Neuronal stem cell (in vitro differentiated cells): ENCODE data around the gene YLPM1.
A peak's percentile ranks its signal among the peaks of the same experiment; 100 is the strongest.

Experiments
- DNase-seq: peaks from one replicate; pipeline ENCODE4 v3.0.0-alpha.2; 2013; ENCODE audit warnings: low spot score
- H2AFZ ChIP-seq: one replicate; pipeline ENCODE4 v1.6.1; 2013; ENCODE audit warnings: mild to moderate bottlenecking, low read length, inconsistent platforms
- H2AK5ac ChIP-seq: 2 replicates; pipeline ENCODE4 v1.6.1; 2013; ENCODE audit warnings: low read depth, mild to moderate bottlenecking, inconsistent platforms, low read length, moderate library complexity, mixed read lengths
- H2BK120ac ChIP-seq: 2 replicates; pipeline ENCODE4 v1.6.1; 2013; ENCODE audit warnings: low read depth, mild to moderate bottlenecking, inconsistent platforms, low read length, moderate library complexity, mixed read lengths
- H2BK12ac ChIP-seq: one replicate; pipeline ENCODE4 v1.6.1; 2013; ENCODE audit warnings: low read length, inconsistent platforms
- H2BK15ac ChIP-seq: 2 replicates; pipeline ENCODE4 v1.6.1; 2013; ENCODE audit warnings: mild to moderate bottlenecking, low read length, inconsistent platforms, mixed read lengths
- H2BK5ac ChIP-seq: one replicate; pipeline ENCODE4 v1.6.1; 2013; ENCODE audit warnings: inconsistent platforms, mild to moderate bottlenecking, low read length, moderate library complexity
- H3K14ac ChIP-seq: one replicate; pipeline ENCODE4 v1.6.1; 2013; ENCODE audit warnings: low read length, inconsistent platforms
- H3K18ac ChIP-seq: 2 replicates; pipeline ENCODE4 v1.6.1; 2013; ENCODE audit warnings: low read length, inconsistent platforms
- H3K23ac ChIP-seq: 2 replicates; pipeline ENCODE4 v1.6.1; 2013; ENCODE audit warnings: low read depth, mild to moderate bottlenecking, mixed read lengths, low read length, inconsistent platforms; ENCODE audit not compliant: poor library complexity
- H3K27ac ChIP-seq: replicated peaks from 3 replicates; pipeline ENCODE4 v1.5.1; 2013; ENCODE audit warnings: low read length, inconsistent platforms
- H3K27me3 ChIP-seq, 3 experiments: 2 replicates each; pipeline ENCODE4 v1.6.1; 2013; ENCODE audit warnings: low read length in 3 of 3, mild to moderate bottlenecking in 2 of 3, inconsistent platforms in 1 of 3, low read depth in 1 of 3, mixed read lengths in 1 of 3, moderate library complexity in 1 of 3; ENCODE audit not compliant: control insufficient read depth in 3 of 3, insufficient read depth in 3 of 3
- H3K36me3 ChIP-seq, 2 donors: replicated peaks in 1 of 2; 2 replicates each; pipeline ENCODE4 v1.6.1; 2013; ENCODE audit warnings: low read length in 2 of 2; ENCODE audit not compliant: control insufficient read depth in 2 of 2, insufficient read depth in 2 of 2
- H3K4ac ChIP-seq: 2 replicates; pipeline ENCODE4 v1.6.1; 2013; ENCODE audit warnings: inconsistent platforms, mild to moderate bottlenecking, low read length, moderate library complexity
- H3K4me1 ChIP-seq, 2 donors: 1 replicate in 1 of 2; 2 replicates in 1 of 2; pipeline ENCODE4 v1.6.1; 2013; ENCODE audit warnings: low read length in 2 of 2, low read depth in 1 of 2; ENCODE audit not compliant: control insufficient read depth in 2 of 2, insufficient read depth in 1 of 2
- H3K4me2 ChIP-seq: one replicate; pipeline ENCODE4 v1.6.1; 2013; ENCODE audit warnings: mild to moderate bottlenecking, low read length, inconsistent platforms; ENCODE audit not compliant: insufficient read depth, poor library complexity, severe bottlenecking
- H3K4me3 ChIP-seq, 2 donors: 2 replicates each; pipeline ENCODE4 v1.5.1; 2013; ENCODE audit warnings: low read length in 2 of 2, mild to moderate bottlenecking in 2 of 2, inconsistent platforms in 1 of 2, moderate library complexity in 1 of 2
- H3K79me1 ChIP-seq: one replicate; pipeline ENCODE4 v1.6.1; 2013; ENCODE audit warnings: low read depth, mild to moderate bottlenecking, inconsistent platforms, low read length, moderate library complexity
- H3K9ac ChIP-seq: one replicate; pipeline ENCODE4 v1.6.1; 2013; ENCODE audit warnings: mild to moderate bottlenecking, low read depth, low read length, inconsistent platforms; ENCODE audit not compliant: poor library complexity
- H3K9me3 ChIP-seq, 2 donors: replicated peaks in 1 of 2; 2 replicates each; pipeline versions ENCODE3 to v1.6.1; 2013; ENCODE audit warnings: low read length in 2 of 2, mild to moderate bottlenecking in 2 of 2, inconsistent platforms in 1 of 2, low read depth in 1 of 2, mixed read lengths in 1 of 2, moderate library complexity in 1 of 2; ENCODE audit not compliant: control insufficient read depth in 2 of 2, insufficient read depth in 1 of 2
- H4K8ac ChIP-seq: one replicate; pipeline ENCODE4 v1.6.1; 2013; ENCODE audit warnings: low read depth, mild to moderate bottlenecking, inconsistent platforms, low read length, moderate library complexity
- H4K91ac ChIP-seq: one replicate; pipeline ENCODE4 v1.6.1; 2013; ENCODE audit warnings: low read length, low read depth, mild to moderate bottlenecking, inconsistent platforms; ENCODE audit not compliant: poor library complexity
- WGBS, 2 donors: extraction: QIAGEN DNeasy Blood & Tissue Kit; methylation state at CpG; one replicate each; pipeline ENCODE4 v1.1.7; 2013; ENCODE audit warnings: missing lambda C conversion rate in 2 of 2, mixed read lengths in 1 of 2; ENCODE audit not compliant: insufficient read length in 2 of 2, insufficient replicate concordance in 1 of 2; ENCODE audit errors: extremely low coverage in 2 of 2; 5-methylcytosine and 5-hydroxymethylcytosine counted together

The YLPM1 gene

DNA sequence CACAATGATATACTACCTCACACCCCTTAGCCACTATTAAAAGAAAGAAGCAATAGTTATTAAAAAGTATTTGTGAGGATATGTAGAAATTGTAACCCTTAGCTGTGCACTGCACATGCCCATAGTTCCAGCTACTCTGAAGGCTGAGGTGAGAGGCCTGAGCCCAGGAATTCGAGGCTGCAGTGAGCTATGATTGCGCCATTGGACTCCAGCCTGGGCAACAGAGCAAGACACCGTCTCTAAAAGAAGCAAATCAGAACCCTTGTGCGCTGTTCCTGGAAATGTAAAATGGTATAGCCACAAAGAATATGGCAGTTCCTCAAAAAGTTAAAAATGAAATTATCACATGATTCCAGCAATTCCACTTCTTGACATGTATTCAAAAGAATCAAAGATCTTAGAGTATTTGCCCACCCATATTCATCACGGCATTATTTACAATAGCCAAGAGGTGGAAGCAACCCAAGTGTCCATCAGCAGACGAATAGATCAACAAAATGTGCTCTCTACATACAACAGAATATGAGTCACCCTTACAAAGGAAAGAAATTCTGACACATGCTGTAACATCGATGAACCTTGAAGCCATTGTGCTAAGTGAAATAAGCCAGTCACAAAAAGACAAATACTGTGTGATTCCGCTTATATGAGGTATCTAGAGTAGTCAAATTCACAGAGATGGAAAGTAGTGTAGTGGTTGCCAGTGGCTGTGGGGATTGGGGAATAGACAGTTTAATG, 23.7 kb upstream of the YLPM1 start:
- Histone ChIP-seq H3K14ac (no peak overlapping the region), H3K4me2 (no peak overlapping the region), H3K4me3 (no peak overlapping the region), H2AFZ (no peak overlapping the region), H2AK5ac (no peak overlapping the region), H3K23ac (no peak overlapping the region), H3K9me3 (no peaks in the 10 kb centered on the region), H4K91ac (no peak overlapping the region), H4K8ac (no peak overlapping the region), H2BK12ac (no peak overlapping the region), H3K79me1 (no peaks in the 10 kb centered on the region), H3K4me1 (no peaks in the 10 kb centered on the region), H3K18ac (no peak overlapping the region), H2BK5ac (no peak overlapping the region), H3K27me3 (no peaks in the 10 kb centered on the region), H3K27ac (no peak overlapping the region), H3K9ac (no peak overlapping the region), H3K4ac (no peak overlapping the region), H2BK120ac (no peak overlapping the region), H3K36me3 (peaks cover 0 to 35% of the 10 kb centered on the region in 2 donors), H2BK15ac (no peak overlapping the region)
- WGBS, 2 donors = no CpG with 5 or more reads among the region's 8 CpGs
- DNase-seq = no peak

DNA sequence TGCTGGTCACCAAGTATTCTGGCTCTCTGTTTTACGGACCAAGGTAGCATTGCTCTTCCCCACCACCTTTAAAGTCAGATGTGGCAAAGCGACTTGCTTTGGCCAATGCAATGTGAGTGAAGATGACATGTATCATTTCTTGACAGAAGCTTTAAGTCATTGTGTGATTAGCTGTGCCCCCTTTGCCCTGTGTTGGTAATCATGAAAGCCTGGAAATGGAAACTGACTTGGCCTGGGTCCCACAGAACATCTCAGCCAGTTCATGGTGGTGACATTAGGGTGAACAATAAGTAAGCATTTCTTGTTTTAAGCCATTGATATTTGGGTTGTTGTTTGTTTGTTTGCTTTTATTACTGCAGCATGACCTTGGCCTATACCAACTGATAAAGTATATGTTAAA, 15.9 kb upstream of the YLPM1 start:
- no peak overlapping the region for H2BK120ac ChIP-seq
- H3K9ac ChIP-seq = peak overlapping the region; percentile 38
- no peak overlapping the region for H2BK12ac ChIP-seq
- no peaks in the 10 kb centered on the region for H3K79me1 ChIP-seq
- no peaks in the 10 kb centered on the region for H3K4me1 ChIP-seq
- no peak overlapping the region for H3K4me2 ChIP-seq
- H2AFZ ChIP-seq = no peak overlapping the region
- H2BK15ac ChIP-seq = no peak overlapping the region
- H4K91ac ChIP-seq = no peak overlapping the region
- no peaks in the 10 kb centered on the region for H3K27me3 ChIP-seq
- H3K27ac ChIP-seq = no peak overlapping the region
- no peak for DNase-seq
- H3K4me3 ChIP-seq = no peak overlapping the region
- no peak overlapping the region for H3K4ac ChIP-seq
- no peak overlapping the region for H3K14ac ChIP-seq
- H2AK5ac ChIP-seq = no peak overlapping the region
- H2BK5ac ChIP-seq = no peak overlapping the region
- H3K9me3 ChIP-seq = no peaks in the 10 kb centered on the region
- no peak overlapping the region for H4K8ac ChIP-seq
- H3K18ac ChIP-seq = no peak overlapping the region
- H3K23ac ChIP-seq = no peak overlapping the region
- WGBS, 2 donors = no CpG with 5 or more reads among the region's 2 CpGs
- no peaks in the 10 kb centered on the region for H3K36me3 ChIP-seq

- no peak for DNase-seq
- no peaks in the 10 kb centered on the region for H3K36me3 ChIP-seq
- H4K91ac ChIP-seq = no peak overlapping the region
- H2AK5ac ChIP-seq = no peak overlapping the region
- H2BK12ac ChIP-seq = no peak overlapping the region
- no peak overlapping the region for H3K9ac ChIP-seq
- H3K4me3 ChIP-seq = no peak overlapping the region
- no peak overlapping the region for H3K4me2 ChIP-seq
- no peak overlapping the region for H2BK120ac ChIP-seq
- peaks cover 2 to 4% of the 10 kb centered on the region in 2 donors for H3K9me3 ChIP-seq
- WGBS, 2 donors = no CpG with 5 or more reads among the region's 2 CpGs
- H3K14ac ChIP-seq = no peak overlapping the region
- no peak overlapping the region for H4K8ac ChIP-seq
- no peaks in the 10 kb centered on the region for H3K79me1 ChIP-seq
- no peaks in the 10 kb centered on the region for H3K4me1 ChIP-seq
- H3K27me3 ChIP-seq = no peaks in the 10 kb centered on the region
- H3K27ac ChIP-seq = no peak overlapping the region
- H3K23ac ChIP-seq = no peak overlapping the region
- H3K18ac ChIP-seq = no peak overlapping the region
- no peak overlapping the region for H2BK15ac ChIP-seq
- H2BK5ac ChIP-seq = no peak overlapping the region
- no peak overlapping the region for H2AFZ ChIP-seq
- H3K4ac ChIP-seq = no peak overlapping the region
Observed at GRCh38 chr14:74754157-74754556, 9.0 kb upstream of the YLPM1 start.

DNA sequence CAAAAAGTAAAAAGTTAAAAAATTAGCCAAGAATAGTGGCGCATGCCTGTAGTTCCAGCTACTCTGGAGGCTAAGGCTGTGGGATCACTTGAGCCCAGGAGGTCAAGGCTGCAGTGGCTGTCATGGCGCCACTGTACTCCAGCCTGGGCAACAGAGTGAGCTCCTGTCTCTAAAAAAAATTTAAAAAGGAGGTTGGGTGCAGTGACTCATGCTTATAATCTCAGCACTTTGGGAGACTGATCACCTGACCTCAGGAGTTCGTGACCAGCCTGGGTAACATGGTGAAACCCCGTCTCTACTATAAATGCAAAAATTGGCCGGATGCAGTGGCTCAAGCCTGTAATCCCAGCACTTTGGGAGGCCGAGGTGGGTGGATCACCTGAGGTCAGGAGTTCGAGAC, 8.2 kb upstream of the YLPM1 start:
- Histone ChIP-seq H2AFZ (no peak overlapping the region), H2BK5ac (no peak overlapping the region), H2BK15ac (no peak overlapping the region), H2AK5ac (no peak overlapping the region), H3K36me3 (no peaks in the 10 kb centered on the region), H3K23ac (no peak overlapping the region), H2BK120ac (no peak overlapping the region), H2BK12ac (no peak overlapping the region), H3K4me1 (no peaks in the 10 kb centered on the region), H3K9ac (no peak overlapping the region), H3K4me2 (no peak overlapping the region), H3K18ac (no peak overlapping the region), H4K8ac (no peak overlapping the region), H3K4ac (no peak overlapping the region), H3K9me3 (peaks cover 2 to 4% of the 10 kb centered on the region in 2 donors), H3K27ac (no peak overlapping the region), H3K14ac (no peak overlapping the region), H3K79me1 (no peaks in the 10 kb centered on the region), H3K27me3 (no peaks in the 10 kb centered on the region), H4K91ac (no peak overlapping the region), H3K4me3 (no peak overlapping the region)
- WGBS, 2 donors = no CpG with 5 or more reads among the region's 7 CpGs
- no peak for DNase-seq
